Activated naive CD4-positive, alpha-beta T cell treated with anti-CD3 and anti-CD28 coated beads, Interleukin-2, amount 10 ng/mL, durations not matched to agents 7 days and 5 days (primary cell): ENCODE results near the gene FAT3.

Source experiments
- CTCF ChIA-PET: fragments of 350-600 bp; sonication (Branson Sonifier 250); formaldehyde crosslinking; loops from one replicate; lab custom pipeline; 2021; ENCODE audit warnings: antibody characterized with exemption; lab: Charles Lee
- DNase-seq: peaks from one replicate; pipeline ENCODE4 v3.0.0-alpha.2; 2020
- H3K27ac Mint-ChIP-seq: one replicate; pipeline ENCODE4 v1.8.0; 2021; ENCODE audit warnings: mild to moderate bottlenecking, moderate library complexity, mixed read lengths
- H3K27me3 Mint-ChIP-seq: one replicate; pipeline ENCODE4 v1.8.0; 2021; ENCODE audit warnings: mild to moderate bottlenecking, mixed read lengths
- H3K36me3 Mint-ChIP-seq: one replicate; pipeline ENCODE4 v1.8.0; 2021; ENCODE audit warnings: mixed read lengths
- H3K4me1 Mint-ChIP-seq: one replicate; pipeline ENCODE4 v1.8.0; 2021; ENCODE audit warnings: mixed read lengths
- H3K4me3 Mint-ChIP-seq: one replicate; pipeline ENCODE4 v1.8.0; 2021; ENCODE audit warnings: mild to moderate bottlenecking, moderate library complexity, mixed read lengths
- H3K9me3 Mint-ChIP-seq: one replicate; pipeline ENCODE4 v1.8.0; 2021; ENCODE audit warnings: mixed read lengths

Gene FAT3

DNA sequence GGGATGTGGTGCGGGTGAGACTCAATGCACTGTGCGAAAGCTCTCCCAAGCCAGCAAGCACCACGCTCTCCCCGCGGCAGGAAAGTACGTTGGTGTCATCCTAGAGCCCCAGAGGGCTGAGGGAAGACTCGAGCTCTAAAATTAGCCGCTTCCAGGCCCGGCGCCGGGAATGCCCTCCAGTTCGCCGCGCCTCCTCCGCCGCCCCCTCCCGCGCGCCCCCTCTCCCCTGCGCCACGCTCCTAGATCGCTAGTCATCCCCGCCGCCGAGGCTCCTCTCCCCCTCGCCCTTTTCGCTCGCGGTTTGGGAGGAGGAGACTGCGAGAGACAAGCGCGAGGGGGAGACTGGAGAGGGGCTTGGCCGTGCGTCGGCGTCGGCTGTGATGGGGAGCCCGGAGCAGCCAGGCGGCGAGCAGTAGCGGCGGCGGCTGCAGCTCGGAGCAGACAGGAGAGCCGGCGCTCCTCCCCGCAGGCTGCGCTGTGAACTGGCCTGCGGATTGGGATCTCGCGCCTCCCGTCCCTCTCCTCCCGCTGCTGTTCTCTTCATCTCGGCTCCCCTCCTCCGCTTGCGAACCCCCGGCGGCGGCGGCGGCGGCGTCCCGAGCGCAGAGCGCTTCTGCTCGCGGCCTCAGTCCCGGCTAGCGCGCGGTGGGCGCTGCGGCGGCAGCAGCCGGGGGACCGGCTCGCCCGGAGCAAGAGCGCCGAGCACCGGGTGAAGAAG lies at the start of gene FAT3:
Gene FAT3, plus strand, starts transcription at position 412 of the 718 bp plus-strand sequence. CDS start 127,295 bp downstream, outside the sequence.
- H3K4me1 Mint-ChIP-seq: no peaks in the 10 kb centered on the region
- peaks cover 60% of the 10 kb centered on the region for H3K27me3 Mint-ChIP-seq
- no peak for DNase-seq
- H3K27ac Mint-ChIP-seq: no peak within 1 kb of the TSS
- H3K36me3 Mint-ChIP-seq: no peaks in the 10 kb centered on the region
- H3K4me3 Mint-ChIP-seq: no peak within 1 kb of the TSS
- H3K9me3 Mint-ChIP-seq: no peaks in the 10 kb centered on the region
- CTCF ChIA-PET: no interaction called here

DNA sequence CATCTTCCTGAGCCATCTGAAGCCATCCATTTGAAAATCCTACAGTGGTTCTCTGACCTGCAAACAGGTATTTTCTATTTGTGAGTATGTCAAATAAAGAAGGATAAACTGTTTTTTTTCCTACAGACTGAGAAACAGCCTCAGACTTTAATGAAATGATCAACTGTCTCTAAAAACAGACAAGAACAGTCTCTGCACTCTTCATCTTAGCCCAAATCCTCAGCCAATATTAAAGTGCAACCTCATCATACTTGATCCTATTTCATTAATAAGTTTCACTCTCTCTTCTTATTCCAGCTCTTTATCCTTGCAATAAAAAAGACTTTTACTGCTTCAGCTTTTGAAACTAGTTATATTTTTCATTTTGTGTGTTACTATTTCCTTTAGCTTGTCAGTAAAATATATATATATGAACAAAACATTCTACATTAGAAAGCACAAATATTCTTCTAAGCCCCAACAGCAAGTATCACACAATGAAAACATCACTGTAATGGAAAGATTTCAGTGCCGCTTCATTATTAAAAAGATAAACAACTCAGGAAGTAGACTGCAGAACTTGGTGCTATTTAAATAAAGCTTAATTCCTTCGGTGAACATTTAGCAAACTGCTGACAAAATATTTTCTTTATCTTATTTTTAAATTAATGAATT lies 45.5 kb upstream of the FAT3 start:
- no peaks in the 10 kb centered on the region for H3K36me3 Mint-ChIP-seq
- H3K4me1 Mint-ChIP-seq: no peaks in the 10 kb centered on the region
- no peak for DNase-seq
- H3K4me3 Mint-ChIP-seq: no peak overlapping the region
- no peak overlapping the region for H3K27ac Mint-ChIP-seq
- no peaks in the 10 kb centered on the region for H3K9me3 Mint-ChIP-seq
- H3K27me3 Mint-ChIP-seq: no peaks in the 10 kb centered on the region
- CTCF ChIA-PET: no interaction called here

DNA sequence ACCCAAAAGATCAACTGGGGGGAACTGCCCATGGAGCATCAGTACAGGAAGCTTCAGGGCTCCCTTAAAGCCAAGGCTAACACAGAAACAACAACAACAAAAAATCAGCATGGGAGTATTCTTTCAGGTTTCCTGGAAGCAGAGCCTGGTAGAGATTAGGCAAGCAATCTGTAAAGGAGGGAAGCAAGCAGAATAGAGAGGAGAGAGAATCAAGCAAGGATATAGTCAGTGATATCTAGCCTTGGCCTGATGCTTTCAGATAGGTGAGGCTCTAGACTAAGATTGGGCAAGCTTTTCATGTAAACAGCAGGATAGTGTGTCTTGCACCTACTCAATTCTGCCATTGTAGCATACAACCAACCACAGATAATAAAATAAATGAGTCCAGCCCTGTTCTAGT lies 44.4 kb upstream of the FAT3 start:
- Mint-ChIP-seq H3K27ac (no peak overlapping the region), H3K9me3 (no peaks in the 10 kb centered on the region), H3K27me3 (no peaks in the 10 kb centered on the region), H3K4me3 (no peak overlapping the region), H3K36me3 (no peaks in the 10 kb centered on the region), H3K4me1 (no peaks in the 10 kb centered on the region)
- CTCF ChIA-PET: no interaction called here
- no peak for DNase-seq

- H3K36me3 Mint-ChIP-seq: no peaks in the 10 kb centered on the region
- H3K9me3 Mint-ChIP-seq: no peaks in the 10 kb centered on the region
- CTCF ChIA-PET: no interaction called here
- H3K27me3 Mint-ChIP-seq: no peaks in the 10 kb centered on the region
- H3K4me3 Mint-ChIP-seq: no peak overlapping the region
- DNase-seq: no peak
- H3K4me1 Mint-ChIP-seq: no peaks in the 10 kb centered on the region
- H3K27ac Mint-ChIP-seq: no peak overlapping the region
Observed at GRCh38 chr11:92180664-92181251, 43.9 kb upstream of the FAT3 start.

DNA sequence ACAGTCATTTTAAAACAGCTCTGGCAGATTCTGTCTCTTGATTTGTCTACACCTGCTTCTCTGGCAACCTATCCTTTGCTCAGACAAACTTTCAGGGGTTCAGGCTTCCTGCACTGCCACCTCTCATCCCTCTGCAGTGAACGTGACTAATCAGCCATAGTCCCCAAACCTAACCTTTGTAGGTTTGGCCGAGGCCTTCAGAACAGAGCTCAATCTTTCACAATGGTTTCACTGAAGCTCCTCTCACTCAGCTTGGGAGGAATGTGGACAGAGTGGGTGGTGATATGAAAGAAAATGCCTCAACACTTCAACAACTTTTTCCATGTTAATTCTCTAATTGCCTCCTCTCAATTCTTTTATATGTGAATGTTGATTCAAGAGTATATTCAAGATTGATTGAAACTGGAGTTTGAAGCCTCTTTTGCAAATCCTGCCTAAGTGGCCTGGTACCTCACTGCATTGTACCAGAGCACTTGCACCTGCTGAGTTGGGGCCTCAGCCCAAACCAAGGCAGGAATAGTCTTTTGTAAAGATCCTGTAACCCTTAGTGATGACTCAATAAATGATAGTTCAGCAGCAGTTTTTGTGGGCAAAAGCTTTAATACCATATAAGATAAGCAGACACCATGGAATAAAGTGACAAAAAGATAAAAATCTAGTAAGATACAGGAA lies 33.9 kb upstream of the FAT3 start:
- no peaks in the 10 kb centered on the region for H3K27me3 Mint-ChIP-seq
- no peaks in the 10 kb centered on the region for H3K9me3 Mint-ChIP-seq
- no peaks in the 10 kb centered on the region for H3K4me1 Mint-ChIP-seq
- no peak overlapping the region for H3K27ac Mint-ChIP-seq
- no peak for DNase-seq
- no peak overlapping the region for H3K4me3 Mint-ChIP-seq
- CTCF ChIA-PET: no interaction called here
- H3K36me3 Mint-ChIP-seq: no peaks in the 10 kb centered on the region

DNA sequence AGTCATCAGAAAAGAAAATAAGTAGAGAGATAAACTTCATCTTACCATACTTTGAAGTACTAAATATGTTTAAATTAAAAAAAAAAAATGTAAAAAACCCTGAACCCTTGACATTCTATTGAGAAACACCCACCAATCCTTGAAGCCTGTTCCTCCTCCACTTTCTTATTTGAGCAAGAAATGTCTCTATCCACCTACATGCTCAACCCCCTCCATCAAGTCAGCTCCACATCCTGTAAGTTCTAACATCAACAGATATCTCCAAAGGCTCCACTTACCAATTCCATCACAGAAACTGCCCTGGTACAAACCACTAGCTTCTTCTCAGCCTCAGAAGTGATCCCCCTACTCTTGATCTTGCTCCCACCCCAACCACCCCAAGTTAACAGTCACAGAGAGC lies 32.5 kb upstream of the FAT3 start:
- Mint-ChIP-seq H3K36me3 (no peaks in the 10 kb centered on the region), H3K27ac (no peak overlapping the region), H3K4me3 (no peak overlapping the region), H3K27me3 (no peaks in the 10 kb centered on the region), H3K9me3 (no peaks in the 10 kb centered on the region), H3K4me1 (no peaks in the 10 kb centered on the region)
- no peak for DNase-seq
- CTCF ChIA-PET: no interaction called here

GRCh38 chr11:92198268-92198667 lies 26.4 kb upstream of the FAT3 start:
- H3K4me1 Mint-ChIP-seq: no peaks in the 10 kb centered on the region
- no peaks in the 10 kb centered on the region for H3K27me3 Mint-ChIP-seq
- no peak overlapping the region for H3K4me3 Mint-ChIP-seq
- DNase-seq: no peak
- no peak overlapping the region for H3K27ac Mint-ChIP-seq
- no peaks in the 10 kb centered on the region for H3K36me3 Mint-ChIP-seq
- CTCF ChIA-PET: no interaction called here
- no peaks in the 10 kb centered on the region for H3K9me3 Mint-ChIP-seq

DNA sequence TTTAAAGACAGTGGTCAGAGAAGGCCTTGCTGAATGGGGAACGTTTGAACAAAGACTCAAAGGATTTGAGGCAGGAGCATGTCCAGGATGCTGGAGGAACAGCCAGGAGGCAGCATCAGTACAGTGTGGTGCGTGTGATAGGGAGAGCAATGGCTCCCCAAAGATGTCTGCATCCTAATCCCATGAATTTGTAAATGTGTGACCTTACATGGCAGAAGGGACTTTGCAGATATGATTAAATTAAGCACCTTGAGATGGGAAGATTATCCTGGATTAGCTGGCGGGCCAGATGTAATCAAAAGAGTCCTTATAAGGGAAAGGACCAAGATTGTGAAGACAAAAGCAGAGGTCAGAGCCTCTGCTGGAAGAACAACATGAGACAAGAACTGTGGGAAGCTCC lies 24.6 kb upstream of the FAT3 start:
- H3K9me3 Mint-ChIP-seq: no peaks in the 10 kb centered on the region

DNA sequence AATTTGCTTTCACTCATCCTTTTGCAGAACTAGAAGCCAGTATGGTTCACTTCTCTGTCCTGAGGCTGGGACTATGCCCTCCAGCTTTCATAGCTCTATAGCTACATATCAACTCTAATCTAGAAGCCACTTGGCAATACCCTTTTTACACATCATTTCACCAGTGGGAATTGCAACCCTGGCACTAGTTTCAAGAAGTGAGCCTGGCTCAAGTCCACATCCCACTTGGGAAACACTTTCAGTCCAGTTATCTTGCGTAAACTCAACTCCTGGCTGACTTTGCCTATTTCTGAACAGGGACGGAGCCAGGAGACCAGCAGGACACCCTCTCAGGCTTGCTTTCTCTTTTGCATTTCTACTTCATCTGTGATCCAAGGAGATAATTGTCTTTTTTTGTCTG lies 19.9 kb upstream of the FAT3 start:
- H3K4me3 Mint-ChIP-seq: no peak overlapping the region
- H3K27me3 Mint-ChIP-seq: no peaks in the 10 kb centered on the region
- H3K36me3 Mint-ChIP-seq: no peaks in the 10 kb centered on the region
- H3K4me1 Mint-ChIP-seq: no peaks in the 10 kb centered on the region
- CTCF ChIA-PET: no interaction called here
- no peak overlapping the region for H3K27ac Mint-ChIP-seq
- no peak for DNase-seq
- H3K9me3 Mint-ChIP-seq: no peaks in the 10 kb centered on the region

More for the DNA sequence above, 24.6 kb upstream of the FAT3 start:
- Mint-ChIP-seq H3K4me1 (no peaks in the 10 kb centered on the region), H3K4me3 (no peak overlapping the region), H3K27me3 (no peaks in the 10 kb centered on the region), H3K27ac (no peak overlapping the region), H3K36me3 (no peaks in the 10 kb centered on the region)
- DNase-seq: no peak
- CTCF ChIA-PET: no interaction called here

GRCh38 chr11:92206441-92206840 lies 18.2 kb upstream of the FAT3 start:
- Mint-ChIP-seq H3K4me1 (no peaks in the 10 kb centered on the region), H3K27me3 (no peaks in the 10 kb centered on the region), H3K27ac (no peak overlapping the region), H3K36me3 (no peaks in the 10 kb centered on the region), H3K9me3 (no peaks in the 10 kb centered on the region), H3K4me3 (no peak overlapping the region)
- DNase-seq: no peak
- CTCF ChIA-PET: no interaction called here

DNA sequence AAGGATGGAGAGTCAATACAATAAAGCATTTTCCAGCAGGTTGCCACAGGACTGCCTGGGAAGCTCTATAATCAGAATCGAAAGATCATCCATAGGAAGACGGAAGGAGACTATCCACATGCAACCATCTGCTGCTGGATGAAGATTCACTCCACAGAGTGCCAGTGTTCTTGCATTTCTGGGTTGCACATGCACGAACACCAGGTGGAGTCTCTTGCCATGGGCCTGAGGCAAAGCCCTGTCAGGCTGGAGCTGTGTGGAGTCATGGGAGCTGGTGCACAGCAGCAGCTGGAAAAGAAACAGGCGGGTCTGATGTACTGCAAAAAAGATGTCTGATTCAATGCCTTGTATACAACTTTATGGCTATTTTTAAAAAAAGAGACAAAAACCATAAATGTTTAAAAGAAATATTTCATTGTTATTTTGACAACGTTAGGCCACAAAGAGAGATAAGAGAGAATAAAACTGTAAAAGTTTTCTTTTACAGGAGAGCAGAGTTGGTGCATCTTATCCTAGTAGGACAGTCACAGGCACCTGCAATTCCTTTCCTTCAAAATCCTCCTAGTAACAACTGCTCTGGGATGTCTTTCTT lies 12.9 kb upstream of the FAT3 start:
- no peaks in the 10 kb centered on the region for H3K27me3 Mint-ChIP-seq
- CTCF ChIA-PET: no interaction called here
- H3K36me3 Mint-ChIP-seq: no peaks in the 10 kb centered on the region
- no peak for DNase-seq
- H3K9me3 Mint-ChIP-seq: no peaks in the 10 kb centered on the region
- H3K4me3 Mint-ChIP-seq: no peak overlapping the region
- no peak overlapping the region for H3K27ac Mint-ChIP-seq
- H3K4me1 Mint-ChIP-seq: no peaks in the 10 kb centered on the region

DNA sequence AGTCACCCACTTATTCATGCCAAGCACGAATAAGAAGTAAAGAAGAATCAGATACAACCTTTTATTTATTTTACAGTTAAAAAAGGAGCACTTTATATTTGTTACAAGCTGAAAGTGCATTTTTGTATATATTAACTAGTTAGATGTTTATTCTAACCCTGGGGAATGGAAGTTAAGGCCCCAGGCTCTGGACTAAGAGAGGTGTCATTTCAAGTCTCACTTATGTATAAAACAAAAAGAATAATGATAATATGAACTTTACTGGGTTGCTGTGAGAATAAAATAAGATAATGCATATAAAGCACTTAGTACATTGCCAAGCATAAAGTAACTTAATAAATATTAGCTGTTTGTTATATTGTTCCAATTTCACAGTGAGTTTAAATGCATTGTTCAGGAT lies 12.1 kb upstream of the FAT3 start:
- Mint-ChIP-seq H3K36me3 (no peaks in the 10 kb centered on the region), H3K4me1 (no peaks in the 10 kb centered on the region), H3K4me3 (no peak overlapping the region), H3K9me3 (no peaks in the 10 kb centered on the region), H3K27me3 (no peaks in the 10 kb centered on the region), H3K27ac (no peak overlapping the region)
- CTCF ChIA-PET: no interaction called here
- no peak for DNase-seq

GRCh38 chr11:92216789-92217188 lies 7.8 kb upstream of the FAT3 start:
- Mint-ChIP-seq H3K27ac (no peak overlapping the region), H3K4me3 (no peak overlapping the region), H3K27me3 (no peaks in the 10 kb centered on the region), H3K9me3 (no peaks in the 10 kb centered on the region), H3K36me3 (no peaks in the 10 kb centered on the region), H3K4me1 (no peaks in the 10 kb centered on the region)
- CTCF ChIA-PET: no interaction called here
- DNase-seq: no peak

GRCh38 chr11:92219476-92219875 lies 5.1 kb upstream of the FAT3 start:
- H3K36me3 Mint-ChIP-seq: no peaks in the 10 kb centered on the region
- no peaks in the 10 kb centered on the region for H3K4me1 Mint-ChIP-seq
- H3K27ac Mint-ChIP-seq: no peak overlapping the region
- CTCF ChIA-PET: no interaction called here
- DNase-seq: no peak
- H3K27me3 Mint-ChIP-seq: peaks cover 18% of the 10 kb centered on the region
- no peak overlapping the region for H3K4me3 Mint-ChIP-seq
- H3K9me3 Mint-ChIP-seq: no peaks in the 10 kb centered on the region
